Neural progenitor cell (in vitro differentiated cells): Measurements from ENCODE around the gene GAB1.
A peak's percentile ranks its signal among the peaks of the same experiment; 100 is the strongest.

Experiments used
- CTCF ChIP-seq: fragments of 200-600 bp; sonication (generic); IDR thresholded peaks from 2 replicates; pipeline ENCODE4 v1.5.1; 2017; ENCODE audit warnings: antibody characterized with exemption, mild to moderate bottlenecking
- EZH2 ChIP-seq: fragments of 200-600 bp; sonication (generic); IDR thresholded peaks from 2 replicates; pipeline ENCODE4 v1.6.1; 2017; ENCODE audit warnings: antibody characterized with exemption, mild to moderate bottlenecking, moderate library complexity

GRCh38 chr4:143287572-143287923, 49.1 kb upstream of the GAB1 start:
- TF ChIP-seq CTCF (peak; percentile 31), EZH2 (no peak)
